OCI-LY7 (cell line): ENCODE results near the gene KRTAP5-5. TPM values are rescaled to one million over a fixed set of nuclear protein-coding genes. Genes with fewer than 3 reads are reported as not detected.
"Not testable (repeated sequence)": the region's sequence is repeated elsewhere in the genome, so short reads cannot be mapped to it uniquely, and the experiment has no call there.

ENCODE experiments used
- Bru-seq: library from RNA; stranded (reverse); fragments of 400-500 nt; gene quantifications from one replicate; lab custom pipeline; 2021; lab: Mats Ljungman, UMichigan
- BruChase-seq, 2 experiments: library from RNA; stranded (reverse); fragments of 400-500 nt; gene quantifications; one replicate each; lab custom pipeline; 2021; lab: Mats Ljungman, UMichigan
- BruUV-seq: library from RNA; stranded (reverse); fragments of 400-500 nt; replicated peaks from 2 replicates; lab custom pipeline; 2021; lab: Mats Ljungman, UMichigan
- CTCF ChIA-PET: fragments of 300-600 bp; sonication (Branson Sonifier 250); formaldehyde crosslinking; loops from one replicate; lab custom pipeline; 2022; ENCODE audit warnings: antibody characterized with exemption; ENCODE audit not compliant: unreplicated experiment; lab: Charles Lee
- POLR2A ChIA-PET: fragments of 300-600 bp; sonication (Branson Sonifier 250); formaldehyde crosslinking; loops from one replicate; lab custom pipeline; 2022; ENCODE audit warnings: antibody characterized with exemption; lab: Charles Lee
- DNase-seq: peaks from one replicate; pipeline ENCODE4 v3.0.0-alpha.2; 2015; ENCODE audit warnings: low spot score
- H2AFZ ChIP-seq: fragments of 200-600 bp; sonication (generic), shearing (Covaris generic); 2 replicates; pipeline ENCODE4 v1.6.1; 2014; ENCODE audit warnings: mild to moderate bottlenecking, antibody characterized with exemption, low read length, moderate library complexity
- H3K27ac ChIP-seq: fragments of 200-600 bp; sonication (generic); 2 replicates; pipeline ENCODE4 v1.5.1; 2014; ENCODE audit warnings: mixed run types, low read depth, mild to moderate bottlenecking, moderate library complexity, low read length, inconsistent platforms; ENCODE audit not compliant: poor library complexity, severe bottlenecking
- H3K36me3 ChIP-seq: fragments of 200-600 bp; sonication (generic); 2 replicates; pipeline ENCODE4 v1.6.1; 2014; ENCODE audit warnings: mild to moderate bottlenecking, antibody characterized with exemption, low read length, moderate library complexity, mixed read lengths; ENCODE audit not compliant: insufficient read depth
- H3K4me1 ChIP-seq: fragments of 200-600 bp; sonication (generic); 2 replicates; pipeline ENCODE4 v1.5.1; 2014; ENCODE audit warnings: mild to moderate bottlenecking, low read length; ENCODE audit not compliant: insufficient read depth, poor library complexity, severe bottlenecking
- H3K4me2 ChIP-seq: fragments of 200-600 bp; sonication (generic); 2 replicates; pipeline ENCODE4 v1.6.1; 2014; ENCODE audit warnings: mild to moderate bottlenecking, low read length
- H3K4me3 ChIP-seq: fragments of 200-600 bp; sonication (generic); 2 replicates; pipeline ENCODE4 v1.5.1; 2014; ENCODE audit warnings: mild to moderate bottlenecking, low read depth, low read length; ENCODE audit not compliant: poor library complexity, severe bottlenecking
- H3K79me2 ChIP-seq: fragments of 200-600 bp; sonication (generic); 2 replicates; pipeline ENCODE4 v1.6.1; 2016; ENCODE audit warnings: low read depth, mild to moderate bottlenecking, low read length, moderate library complexity, mixed read lengths; ENCODE audit not compliant: insufficient read depth
- H3K9me2 ChIP-seq: fragments of 200-600 bp; sonication (generic); 2 replicates; pipeline ENCODE4 v1.6.1; 2016; ENCODE audit warnings: mild to moderate bottlenecking, low read length, mixed read lengths; ENCODE audit not compliant: insufficient read depth
- H3K9me3 ChIP-seq: fragments of 200-600 bp; sonication (generic); 2 replicates; pipeline ENCODE4 v1.6.1; 2014; ENCODE audit warnings: mild to moderate bottlenecking, mixed run types, low read length, mixed read lengths
- H4K20me1 ChIP-seq: fragments of 200-600 bp; sonication (generic); 2 replicates; pipeline ENCODE4 v1.6.1; 2014; ENCODE audit warnings: mild to moderate bottlenecking, antibody characterized with exemption, low read length, moderate library complexity, mixed read lengths; ENCODE audit not compliant: insufficient read depth
- CTCF ChIP-seq: fragments of 200-600 bp; sonication (generic); conservative IDR thresholded peaks from 2 replicates; pipeline ENCODE4 v1.5.1; 2014; ENCODE audit warnings: mild to moderate bottlenecking, antibody characterized with exemption, low read length, moderate library complexity, mixed read lengths
- EZH2phosphoT487 ChIP-seq: fragments of 200-600 bp; sonication (generic); IDR thresholded peaks from 2 replicates; pipeline ENCODE4 v1.6.1; 2018; ENCODE audit warnings: low read depth, borderline replicate concordance, mild to moderate bottlenecking, mixed run types, antibody characterized with exemption, low read length, moderate library complexity, mixed read lengths
- intact Hi-C: fragments of 100-400 bp; cut with micrococcal nuclease; formaldehyde crosslinking; loops from one replicate; pipeline ENCODE4 v1.10.0; 2022; ENCODE audit not compliant: unreplicated experiment
- long read RNA-seq: library from polyadenylated mRNA; stranded (forward); transcript quantifications from one replicate; pipeline ENCODE4 v2.0.0, GENCODE V29; 2022
- total RNA-seq, 2 experiments: library from RNA; depleted of rRNA in 1 of 2; stranded (reverse); fragments of >200 nt in 1 of 2; shearing (Covaris generic) in 1 of 2; gene quantifications; 2 replicates each; pipeline ENCODE4 v1.2.3, GENCODE V29; 2014 to 2022

Gene KRTAP5-5
- total RNA-seq (2014; rRNA removed; shearing (Covaris generic)), result not detected in 2 replicates
- not detected in 2 replicates for total RNA-seq (2022)
- not detected for Bru-seq, nascent RNA
- BruChase-seq, experiment 1, labeled RNA remaining after a 6-hour chase, result not detected
- BruChase-seq, experiment 2, labeled RNA remaining after a 2-hour chase, result not detected
- long read RNA-seq, result 0 reads

- CTCF ChIA-PET, result no interaction called here
These were observed at the start of gene KRTAP5-5 for GRCh38 chr11:1629326-1630185. Gene KRTAP5-5, plus strand, starts transcription at chr11:1629775. Its CDS starts 66 bp downstream, at chr11:1629841.

GRCh38 chr11:1581976-1582375 is 47.6 kb upstream of the KRTAP5-5 start:
- TF ChIP-seq CTCF (no peak), EZH2phosphoT487 (no peak)
- Histone ChIP-seq H4K20me1 (no peaks in the 10 kb centered on the region), H3K9me2 (no peaks in the 10 kb centered on the region), H3K36me3 (no peaks in the 10 kb centered on the region), H3K4me1 (no peaks in the 10 kb centered on the region), H3K4me3 (no peak overlapping the region), H3K4me2 (no peak overlapping the region), H3K79me2 (no peaks in the 10 kb centered on the region), H3K27ac (no peak overlapping the region), H2AFZ (no peak overlapping the region), H3K9me3 (no peaks in the 10 kb centered on the region)
- no TSS peak for BruUV-seq
- ChIA-PET CTCF (no interaction called here), POLR2A (no interaction called here)
- intact Hi-C loops, result no loop called here
- no peak for DNase-seq

More at GRCh38 chr11:1629326-1630185, at the start of gene KRTAP5-5:
- H3K9me3 ChIP-seq, result no peaks in the 10 kb centered on the region
- TF ChIP-seq EZH2phosphoT487 (no peak), CTCF (no peak)
- no peaks in the 10 kb centered on the region for H3K9me2 ChIP-seq
- no peak within 1 kb of the TSS for H3K27ac ChIP-seq
- intact Hi-C loops, result loop anchor here (2.0 kb wide), 1 partner anchor 35 kb away; no protein-coding TSS in a partner anchor
- no peak within 1 kb of the TSS for H3K4me3 ChIP-seq
- POLR2A ChIA-PET, result no interaction called here
- BruUV-seq, result no TSS peak
- H4K20me1 ChIP-seq, result no peaks in the 10 kb centered on the region
- H2AFZ ChIP-seq, result no peak within 1 kb of the TSS
- no peak within 1 kb of the TSS for H3K4me2 ChIP-seq
- DNase-seq, result no peak
- no peaks in the 10 kb centered on the region for H3K79me2 ChIP-seq
- H3K36me3 ChIP-seq, result no peaks in the 10 kb centered on the region
- H3K4me1 ChIP-seq, result no peaks in the 10 kb centered on the region

- H3K4me2 ChIP-seq, H3K4me3 ChIP-seq, H4K20me1 ChIP-seq, DNase-seq, H3K27ac ChIP-seq, POLR2A ChIA-PET, H3K4me1 ChIP-seq, H3K9me2 ChIP-seq, intact Hi-C loops, H3K36me3 ChIP-seq, CTCF ChIA-PET, H3K79me2 ChIP-seq, H2AFZ ChIP-seq, BruUV-seq, H3K9me3 ChIP-seq: not testable (repeated sequence)
These were observed 46.7 kb upstream of the KRTAP5-5 start for GRCh38 chr11:1582909-1583308.

- H3K4me3 ChIP-seq, POLR2A ChIA-PET, H3K4me1 ChIP-seq, H3K27ac ChIP-seq, H3K9me3 ChIP-seq, DNase-seq, BruUV-seq, H3K36me3 ChIP-seq, H2AFZ ChIP-seq, H4K20me1 ChIP-seq, H3K79me2 ChIP-seq, H3K9me2 ChIP-seq, H3K4me2 ChIP-seq, intact Hi-C loops, CTCF ChIA-PET: not testable (repeated sequence)
These were observed 44.8 kb upstream of the KRTAP5-5 start, which contains the start of gene KRTAP5-1 for GRCh38 chr11:1584661-1585370. Gene KRTAP5-1, minus strand, starts transcription at chr11:1585283. Its CDS starts 34 bp downstream, at chr11:1585249.
